GM12875 (cell line): ENCODE measurements around the gene PGLYRP2.

Experiments used
- H3K4me3 ChIP-seq: one replicate; pipeline ENCODE4 v1.5.1; 2011; ENCODE audit warnings: low read depth, low read length, control low read depth
- TF ChIP-seq, protein P1 (sequence below): IDR thresholded peaks from 2 replicates; pipeline ENCODE4 v1.5.1; 2011; ENCODE audit warnings: low read depth, mild to moderate bottlenecking, control low read depth, inconsistent platforms, low read length, moderate library complexity, borderline replicate concordance; ENCODE audit not compliant: insufficient read depth

PGLYRP2 gene

GRCh38 chr19:15441317-15441716 lies 38.0 kb downstream of the PGLYRP2 start:
- TF ChIP-seq, protein P1, sequence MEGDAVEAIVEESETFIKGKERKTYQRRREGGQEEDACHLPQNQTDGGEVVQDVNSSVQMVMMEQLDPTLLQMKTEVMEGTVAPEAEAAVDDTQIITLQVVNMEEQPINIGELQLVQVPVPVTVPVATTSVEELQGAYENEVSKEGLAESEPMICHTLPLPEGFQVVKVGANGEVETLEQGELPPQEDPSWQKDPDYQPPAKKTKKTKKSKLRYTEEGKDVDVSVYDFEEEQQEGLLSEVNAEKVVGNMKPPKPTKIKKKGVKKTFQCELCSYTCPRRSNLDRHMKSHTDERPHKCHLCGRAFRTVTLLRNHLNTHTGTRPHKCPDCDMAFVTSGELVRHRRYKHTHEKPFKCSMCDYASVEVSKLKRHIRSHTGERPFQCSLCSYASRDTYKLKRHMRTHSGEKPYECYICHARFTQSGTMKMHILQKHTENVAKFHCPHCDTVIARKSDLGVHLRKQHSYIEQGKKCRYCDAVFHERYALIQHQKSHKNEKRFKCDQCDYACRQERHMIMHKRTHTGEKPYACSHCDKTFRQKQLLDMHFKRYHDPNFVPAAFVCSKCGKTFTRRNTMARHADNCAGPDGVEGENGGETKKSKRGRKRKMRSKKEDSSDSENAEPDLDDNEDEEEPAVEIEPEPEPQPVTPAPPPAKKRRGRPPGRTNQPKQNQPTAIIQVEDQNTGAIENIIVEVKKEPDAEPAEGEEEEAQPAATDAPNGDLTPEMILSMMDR: no peak
- no peak overlapping the region for H3K4me3 ChIP-seq

GRCh38 chr19:15439821-15440641 lies 39.3 kb downstream of the PGLYRP2 start:
- H3K4me3 ChIP-seq: no peak overlapping the region
- TF ChIP-seq, protein P1: no peak

DNA sequence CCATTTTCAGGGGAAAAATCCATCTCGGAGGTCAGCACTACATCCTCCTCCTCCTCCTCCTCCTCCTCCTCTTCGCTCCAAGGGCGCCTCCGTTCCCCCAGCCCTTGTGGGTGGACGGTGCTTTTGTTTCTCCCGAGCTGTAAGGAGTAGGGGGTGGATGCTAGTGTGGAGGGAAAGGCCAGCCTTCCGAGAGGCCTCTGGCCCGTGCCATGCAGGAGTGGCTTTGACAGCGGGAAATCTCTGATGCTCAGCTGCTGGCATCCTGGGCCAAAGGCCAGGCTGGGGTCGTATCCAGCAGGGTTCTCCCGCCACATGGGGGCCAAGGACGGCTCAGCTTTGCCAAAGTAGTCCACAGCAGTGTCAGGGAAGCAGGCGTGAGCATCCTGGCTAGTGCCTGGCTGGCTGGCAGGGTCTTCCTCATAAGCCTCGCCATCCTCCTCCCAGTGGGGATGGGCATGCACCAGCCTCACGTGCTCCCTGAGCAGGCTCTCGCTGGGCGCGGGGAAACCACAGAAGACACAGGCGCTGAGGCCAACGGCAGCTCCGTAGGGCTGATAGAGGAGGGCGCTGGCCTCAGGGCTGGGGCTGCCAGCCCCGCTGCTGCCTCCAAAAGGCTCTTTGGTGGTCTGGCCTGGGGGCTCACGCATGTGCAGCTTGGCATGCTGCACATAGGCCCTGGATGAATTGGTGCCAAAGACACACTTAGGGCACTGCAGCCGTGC lies 40.1 kb downstream of the PGLYRP2 start:
- TF ChIP-seq, protein P1: no peak
- no peak overlapping the region for H3K4me3 ChIP-seq

DNA sequence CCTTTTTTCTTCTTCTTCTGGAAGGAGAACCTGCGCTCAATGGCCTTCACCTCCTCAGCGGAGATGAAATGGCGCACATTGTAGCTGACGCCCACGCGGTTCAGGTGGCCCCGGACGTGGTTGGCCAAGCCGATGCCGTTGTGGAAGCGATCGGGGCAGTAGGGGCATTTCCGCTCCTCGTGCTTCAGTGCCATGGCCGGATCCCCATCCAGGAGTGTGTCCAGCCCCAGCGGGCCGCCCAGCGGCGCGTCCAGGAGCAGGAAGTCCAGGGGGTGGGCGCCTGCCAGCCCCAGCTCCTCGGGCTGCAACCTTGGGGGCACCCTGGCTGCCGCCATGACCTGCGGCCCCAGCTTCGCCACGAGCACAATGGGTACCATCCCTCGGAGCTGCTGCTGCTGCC lies 40.7 kb downstream of the PGLYRP2 start:
- TF ChIP-seq, protein P1: no peak
- no peak overlapping the region for H3K4me3 ChIP-seq

DNA sequence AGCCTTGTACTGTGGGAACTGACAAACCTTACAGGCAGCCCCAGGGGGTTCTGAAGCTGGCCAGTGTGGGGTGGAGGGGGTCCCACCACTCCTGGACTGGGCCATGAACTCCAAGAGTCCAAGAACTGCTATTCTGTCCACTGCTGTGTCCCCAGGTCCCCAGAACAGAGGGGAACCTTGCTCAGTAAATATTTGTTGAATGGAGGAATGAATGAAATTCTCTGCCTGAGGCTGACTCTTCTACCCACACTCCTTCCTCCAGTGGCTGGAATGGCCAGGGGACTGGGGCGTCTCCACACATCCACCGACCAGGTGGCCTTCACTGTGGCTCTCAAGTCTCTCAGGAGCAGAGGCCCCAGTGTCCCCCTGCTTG lies 41.2 kb downstream of the PGLYRP2 start:
- TF ChIP-seq, protein P1: no peak

GRCh38 chr19:15437355-15438123 lies 41.8 kb downstream of the PGLYRP2 start:
- no peak overlapping the region for H3K4me3 ChIP-seq
- TF ChIP-seq, protein P1: no peak

More for the DNA sequence above, 41.2 kb downstream of the PGLYRP2 start:
- no peak overlapping the region for H3K4me3 ChIP-seq
